M059J (cell line): ENCODE data around the gene COL11A2. TPM values are rescaled to one million over a fixed set of nuclear protein-coding genes. Genes with fewer than 3 reads are reported as not detected.
A peak's percentile ranks its signal among the peaks of the same experiment; 100 is the strongest.

Experiments used
- DNase-seq: peaks from one replicate; pipeline ENCODE4 v3.0.0-alpha.2; 2012; ENCODE audit warnings: low read depth
- total RNA-seq: library from RNA; depleted of rRNA; stranded (reverse); fragments of >200 nt; shearing (Covaris generic); gene quantifications from 2 replicates; pipeline ENCODE4 v1.2.3, GENCODE V29; 2014; rRNA removed

Gene COL11A2
- total RNA-seq, 1 experiment from 2014 or later = 0.02 TPM

GRCh38 chr6:33117811-33118277, 74.4 kb downstream of the COL11A2 start:
- DNase-seq = no peak

- DNase-seq = peak; percentile 7
Measured at GRCh38 chr6:33116841-33117711, 75.2 kb downstream of the COL11A2 start.

GRCh38 chr6:33116417-33116816, 75.8 kb downstream of the COL11A2 start:
- no peak for DNase-seq

- DNase-seq = no peak
Measured at GRCh38 chr6:33114406-33114805, 77.9 kb downstream of the COL11A2 start.

GRCh38 chr6:33113755-33114154, 78.5 kb downstream of the COL11A2 start:
- no peak for DNase-seq

Other genes with a start within 250 kb of the COL11A2 start
- gene HLA-DMA, start 239.4 kb downstream of the COL11A2 start, total RNA-seq = 11.4 and 12.3 TPM in 2 replicates
- 148 and 223 TPM in 2 replicates for gene BRD2, start 223.9 kb downstream of the COL11A2 start, total RNA-seq
- not detected in 2 replicates for gene HLA-DOA, start 182.9 kb downstream of the COL11A2 start, total RNA-seq
- gene HLA-DPA1, start 118.8 kb downstream of the COL11A2 start, total RNA-seq = 1.3 and 2.0 TPM in 2 replicates
- not detected in 2 replicates for gene HLA-DPB1, start 116.5 kb downstream of the COL11A2 start, total RNA-seq
- gene RXRB, start 8.2 kb upstream of the COL11A2 start, total RNA-seq = 18.4 and 28.7 TPM in 2 replicates
- 140 and 234 TPM in 2 replicates for gene SLC39A7, start 8.4 kb upstream of the COL11A2 start, total RNA-seq
- gene HSD17B8, start 12.2 kb upstream of the COL11A2 start, total RNA-seq = 0.32 TPM in 1 of 2 replicates, not detected in the other
- gene RING1, start 16.0 kb upstream of the COL11A2 start, total RNA-seq = 44.2 and 48.5 TPM in 2 replicates
- gene VPS52, start 79.4 kb upstream of the COL11A2 start, total RNA-seq = 37.5 and 45.3 TPM in 2 replicates
- 2,277 and 2,867 TPM in 2 replicates for gene RPS18, start 79.6 kb upstream of the COL11A2 start, total RNA-seq
- gene B3GALT4, start 84.7 kb upstream of the COL11A2 start, total RNA-seq = not detected in 2 replicates
- gene WDR46, start 96.8 kb upstream of the COL11A2 start, total RNA-seq = 151 and 184 TPM in 2 replicates
- 123 and 136 TPM in 2 replicates for gene PFDN6, start 97.1 kb upstream of the COL11A2 start, total RNA-seq
- 29.9 and 54.6 TPM in 2 replicates for gene RGL2, start 106.5 kb upstream of the COL11A2 start, total RNA-seq
- gene TAPBP, start 121.6 kb upstream of the COL11A2 start, total RNA-seq = 162 and 258 TPM in 2 replicates
- gene ZBTB22, start 125.3 kb upstream of the COL11A2 start, total RNA-seq = 13.8 and 18.0 TPM in 2 replicates
- gene DAXX, start 130.5 kb upstream of the COL11A2 start, total RNA-seq = 95.5 and 107 TPM in 2 replicates
- gene KIFC1, start 199.4 kb upstream of the COL11A2 start, total RNA-seq = 130 and 159 TPM in 2 replicates
- 61.9 and 67.3 TPM in 2 replicates for gene PHF1, start 218.5 kb upstream of the COL11A2 start, total RNA-seq
- 610 and 623 TPM in 2 replicates for gene CUTA, start 225.6 kb upstream of the COL11A2 start, total RNA-seq
- gene SYNGAP1, start 227.6 kb upstream of the COL11A2 start, total RNA-seq = 2.5 and 5.7 TPM in 2 replicates